ENCODE measurements around the gene CHIT1.

CHIT1 gene

DNA sequence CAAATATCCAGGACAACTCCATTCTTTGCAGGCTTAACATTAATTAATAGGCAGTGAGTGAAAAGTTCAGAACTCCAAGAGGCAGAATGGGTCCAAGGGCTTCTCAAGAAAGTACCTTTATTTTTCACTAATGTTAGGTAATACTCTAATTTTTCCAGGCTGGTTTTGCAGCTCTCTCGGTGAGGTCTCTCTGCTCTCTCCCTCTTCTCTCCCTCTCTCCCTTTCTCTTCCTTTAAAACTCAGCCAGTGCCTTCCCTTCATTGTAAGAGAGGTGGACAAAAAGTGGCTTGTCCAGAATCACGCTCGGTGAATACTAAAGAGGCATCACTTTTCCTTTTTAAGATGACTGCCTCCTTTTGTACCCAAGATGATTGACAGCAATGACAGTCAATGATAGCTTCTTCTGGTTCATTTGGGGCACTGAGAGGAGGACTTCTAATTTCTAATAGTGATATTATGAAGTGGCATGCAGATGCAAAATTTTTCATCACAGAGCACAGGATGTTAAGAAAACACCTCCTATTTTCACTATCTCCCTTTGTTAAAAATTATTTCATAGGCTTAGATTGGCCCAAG is 41.7 kb downstream of the CHIT1 start:
- DNase-seq: no peak

DNA sequence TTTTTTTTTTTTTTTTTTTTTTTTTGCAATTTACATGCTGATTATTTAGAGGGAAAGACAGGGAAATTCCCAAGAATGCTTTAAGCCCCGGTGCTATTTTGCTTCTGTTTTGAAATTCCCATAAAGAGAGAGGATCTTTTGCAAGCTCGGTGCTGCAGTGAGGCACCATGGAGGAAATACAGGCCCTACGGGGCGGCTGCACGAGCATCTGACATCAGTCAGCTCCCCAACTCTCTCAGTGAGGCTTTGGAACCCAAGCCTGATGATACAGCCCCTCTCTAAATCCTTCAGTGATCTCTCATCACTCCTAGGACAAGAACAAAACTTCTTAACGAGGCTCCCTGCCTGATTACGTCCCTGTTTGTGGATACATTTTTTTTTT is 42.2 kb downstream of the CHIT1 start:
- DNase-seq: no peak

DNA sequence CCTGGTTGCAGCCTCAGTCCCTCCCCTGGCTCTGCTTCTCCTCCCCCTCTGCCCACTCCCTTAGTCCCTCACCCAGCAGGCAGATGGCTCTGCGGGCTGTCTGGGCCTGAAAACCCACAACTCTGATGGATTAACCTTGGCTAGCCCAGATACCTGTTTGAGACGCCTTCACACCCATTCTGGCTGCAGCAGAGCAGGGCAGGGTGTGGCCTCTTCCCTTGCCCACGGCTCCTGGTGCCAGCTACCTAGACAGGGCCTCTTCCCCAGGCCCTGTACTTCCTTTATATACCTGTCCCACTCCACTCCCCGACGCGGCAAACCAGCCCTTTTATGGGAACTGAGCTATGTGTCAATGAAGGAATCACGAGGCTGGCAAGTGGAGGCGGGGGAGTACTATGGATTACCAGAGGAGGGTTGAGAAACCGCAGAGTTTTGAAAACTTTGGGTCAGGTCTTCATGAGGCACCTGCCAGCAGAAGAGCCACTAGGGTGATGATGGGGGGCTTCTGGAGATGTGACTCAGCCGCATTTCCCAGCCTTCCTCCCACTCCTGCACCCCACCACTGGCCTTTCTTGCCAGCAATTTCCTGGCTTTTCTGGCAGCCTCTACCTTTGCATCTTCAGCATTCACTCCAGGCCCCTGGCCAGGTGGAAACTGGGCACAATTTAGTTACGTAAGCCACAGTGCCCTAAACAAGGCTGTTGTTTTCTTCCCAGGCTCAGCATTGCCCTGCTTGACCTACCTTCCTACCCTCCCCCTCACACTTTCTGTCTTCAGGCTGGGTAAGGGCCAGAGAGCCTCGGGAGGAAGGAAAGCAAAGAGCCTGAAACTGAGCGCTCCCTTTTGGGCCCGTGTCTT is 42.8 kb downstream of the CHIT1 start, which contains the start of gene CHI3L1:
Gene CHI3L1 (minus strand): TSS at position 259 of the 858 bp plus-strand sequence. CDS start 81 bp downstream, at position 178.
- DNase-seq: peak; percentile 44

DNA sequence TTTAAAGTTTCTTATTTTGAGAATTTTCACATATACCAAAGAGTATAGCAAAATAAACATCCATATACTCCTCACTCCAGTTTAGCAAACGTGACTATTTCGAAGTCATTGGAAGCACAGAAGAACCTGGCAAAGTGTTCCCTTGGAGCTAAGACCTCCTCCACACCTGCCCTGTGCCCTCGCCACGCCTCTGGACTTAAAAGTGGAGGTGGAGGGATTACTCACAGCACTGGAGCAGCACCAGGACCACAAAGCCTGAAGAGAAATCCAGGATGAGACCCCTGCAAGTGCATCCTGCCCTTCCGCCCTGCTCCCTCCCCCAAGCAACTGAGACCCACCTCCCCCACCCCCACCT is 43.4 kb downstream of the CHIT1 start:
- DNase-seq: no peak

DNA sequence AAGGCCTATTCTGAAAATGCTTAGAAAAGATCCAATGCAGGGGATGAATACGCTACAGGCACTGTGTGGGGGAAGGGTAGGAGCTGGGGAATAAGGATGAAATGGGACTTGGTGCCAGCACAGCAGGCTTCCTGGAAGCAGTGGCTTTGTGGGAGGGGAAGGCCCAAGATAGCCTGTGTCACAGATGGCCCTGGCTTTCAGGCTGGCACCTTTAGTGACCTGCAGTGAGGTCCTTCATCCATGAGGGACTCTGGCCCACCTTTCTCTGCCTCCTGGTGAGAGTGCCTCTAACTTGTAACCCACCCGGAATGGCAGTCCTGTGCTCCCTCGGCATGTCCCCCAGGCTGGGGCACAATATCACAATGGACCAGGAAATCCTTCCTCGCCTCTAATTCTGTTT is 43.9 kb downstream of the CHIT1 start:
- DNase-seq: no peak

DNA sequence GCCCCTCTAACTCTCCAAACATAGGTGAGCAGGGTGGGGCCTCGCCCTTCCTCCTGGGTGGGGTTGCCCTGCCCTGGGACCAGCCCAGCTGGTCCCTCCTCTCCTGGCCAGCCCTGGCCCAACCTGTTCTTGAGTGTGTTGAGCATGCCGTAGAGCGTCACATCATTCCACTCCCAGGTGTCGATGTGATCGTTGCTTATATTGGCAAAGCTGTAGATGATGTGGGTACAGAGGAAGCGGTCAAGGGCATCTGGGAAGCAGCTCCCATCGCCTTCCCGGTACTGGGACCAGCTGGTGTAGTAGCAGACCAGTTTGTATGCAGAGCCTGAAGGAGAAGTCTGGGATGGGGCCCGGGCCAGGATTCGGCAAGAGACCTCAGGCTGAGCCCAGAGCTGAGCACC is 44.4 kb downstream of the CHIT1 start:
- DNase-seq: no peak

DNA sequence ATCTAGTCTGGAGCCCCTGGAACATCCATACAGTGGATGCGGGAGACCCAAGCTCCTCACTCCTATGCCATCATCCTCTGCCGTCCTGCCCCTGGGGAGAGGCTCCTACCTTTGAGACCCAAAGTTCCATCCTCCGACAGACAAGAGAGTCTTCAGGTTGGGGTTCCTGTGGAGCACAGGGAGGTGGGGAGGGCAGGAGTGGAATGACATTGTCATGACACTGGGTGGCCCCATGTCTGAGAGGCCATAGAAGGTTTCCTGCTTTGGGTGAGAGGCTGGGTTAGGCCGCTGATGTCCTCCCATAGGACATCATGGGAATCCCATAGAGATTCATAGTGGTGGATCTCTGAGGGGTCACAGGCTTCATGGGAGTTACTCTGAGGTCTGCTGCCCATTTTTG is 45.0 kb downstream of the CHIT1 start:
- no peak for DNase-seq

DNA sequence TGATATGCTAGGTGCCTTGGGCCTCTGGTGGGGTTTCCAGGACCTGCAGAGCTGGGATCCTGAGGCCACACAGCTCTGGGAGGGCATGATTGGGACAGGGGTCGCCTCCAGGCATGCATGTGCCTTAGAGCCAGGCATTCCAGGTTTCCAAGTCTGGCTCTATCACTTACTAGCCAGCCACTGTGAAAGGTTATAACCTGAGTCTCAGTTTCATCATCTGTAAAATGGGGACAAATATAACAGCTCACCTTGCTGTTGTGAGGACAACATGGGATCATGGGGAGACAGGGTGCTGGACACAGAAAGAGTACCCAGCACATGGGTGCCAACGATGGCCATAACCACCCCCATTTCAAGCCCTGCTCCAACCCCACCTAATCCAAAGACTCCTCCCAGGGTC is 45.6 kb downstream of the CHIT1 start:
- DNase-seq: no peak

DNA sequence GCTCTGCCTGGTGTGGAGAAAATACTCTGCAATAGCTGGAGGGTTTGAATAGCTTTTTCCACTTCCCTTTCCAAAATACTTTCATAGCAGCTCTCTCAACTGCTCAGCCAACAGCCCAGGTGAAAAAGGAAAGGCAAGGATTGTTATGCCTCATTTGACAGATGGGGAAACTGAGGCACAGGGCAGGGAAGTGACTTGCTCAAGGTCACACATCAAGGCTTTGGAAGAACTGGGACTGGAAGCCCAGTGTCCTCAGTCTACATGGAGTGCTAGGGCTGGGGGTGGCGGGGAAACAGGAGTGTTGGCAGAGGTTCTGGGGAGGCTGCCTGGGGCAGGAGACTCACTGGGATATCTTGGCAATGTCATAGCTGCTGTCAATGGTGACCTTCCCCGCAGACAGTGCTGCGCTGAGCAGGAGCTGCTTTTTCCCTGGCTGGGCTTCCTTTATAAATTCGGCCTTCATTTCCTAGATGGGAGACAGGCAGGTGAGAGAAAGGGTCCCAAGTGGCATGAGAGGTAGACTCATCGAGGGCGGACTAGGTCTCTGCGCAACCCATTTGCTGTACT is 47.0 kb downstream of the CHIT1 start:
- DNase-seq: no peak

DNA sequence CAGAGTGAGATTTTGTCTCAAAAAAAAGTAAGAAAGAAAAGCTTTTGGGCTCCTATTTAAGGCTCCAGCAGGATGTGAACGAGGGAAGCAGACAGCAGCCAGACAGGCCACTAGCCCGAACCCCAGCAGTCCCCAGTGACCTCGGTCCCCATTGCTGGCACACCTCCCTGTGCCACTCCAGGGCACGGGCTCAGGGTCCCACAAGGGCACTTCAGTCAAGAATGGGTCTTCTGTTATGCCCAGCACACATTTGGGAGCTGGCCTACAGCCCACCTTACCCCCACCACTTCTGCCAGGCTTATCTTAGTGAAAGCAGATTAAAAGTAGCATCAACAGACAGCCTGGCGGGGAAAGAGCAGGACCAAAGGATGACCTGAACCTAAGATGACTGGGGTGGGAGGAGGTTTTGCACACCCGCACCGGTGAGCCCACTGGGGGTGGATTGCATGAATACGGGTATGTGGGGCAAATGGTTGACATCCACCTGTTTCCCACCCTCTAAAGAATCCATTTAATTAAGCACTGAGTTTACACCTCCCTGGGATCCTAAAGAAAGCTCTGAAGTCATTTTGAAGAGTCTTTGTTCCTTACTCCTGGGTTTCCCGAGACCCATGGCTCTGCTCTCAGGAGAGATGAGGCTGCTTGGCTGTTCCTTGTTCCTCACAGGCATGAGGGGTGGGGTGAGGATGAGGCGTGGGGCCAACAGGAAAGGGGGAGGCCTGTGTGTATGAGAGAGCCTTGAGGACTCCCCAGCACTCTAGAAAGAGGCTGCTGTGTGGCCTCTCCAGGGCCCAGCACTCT is 47.7 kb downstream of the CHIT1 start:
- DNase-seq: no peak

DNA sequence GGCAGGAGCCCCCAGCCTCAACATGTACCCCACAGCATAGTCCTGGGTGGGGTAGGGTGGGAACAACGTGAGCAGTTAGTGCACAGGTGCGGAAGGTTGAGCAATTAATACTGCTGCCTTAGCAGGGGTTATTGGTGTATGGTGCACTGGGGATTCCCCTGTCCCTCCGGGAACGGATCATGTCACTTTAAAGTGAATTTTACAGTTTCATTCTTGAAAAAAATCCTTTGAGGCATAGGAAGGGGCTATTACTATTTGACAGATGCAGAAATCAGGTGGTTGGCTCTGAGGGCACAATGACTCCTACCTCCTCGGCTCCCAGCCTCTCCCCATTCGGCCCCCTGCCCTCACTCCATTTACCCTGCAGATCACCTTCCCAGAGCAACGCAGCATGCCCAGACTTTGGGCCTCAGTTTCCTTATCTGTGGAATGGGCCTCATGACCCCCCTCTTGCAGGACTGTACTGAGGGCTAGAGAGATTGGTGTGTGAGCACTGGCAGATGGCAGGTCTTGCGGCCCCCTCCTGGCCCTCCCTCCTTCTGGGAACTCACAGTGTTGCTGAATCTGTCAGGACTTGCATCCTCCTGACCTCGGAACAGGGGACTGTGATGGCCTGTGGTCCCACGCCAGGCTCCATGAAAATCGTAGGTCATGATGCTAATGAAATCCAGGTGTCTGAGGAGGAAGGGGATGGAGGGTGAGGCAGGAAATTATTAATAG is 48.7 kb downstream of the CHIT1 start:
- DNase-seq: no peak

DNA sequence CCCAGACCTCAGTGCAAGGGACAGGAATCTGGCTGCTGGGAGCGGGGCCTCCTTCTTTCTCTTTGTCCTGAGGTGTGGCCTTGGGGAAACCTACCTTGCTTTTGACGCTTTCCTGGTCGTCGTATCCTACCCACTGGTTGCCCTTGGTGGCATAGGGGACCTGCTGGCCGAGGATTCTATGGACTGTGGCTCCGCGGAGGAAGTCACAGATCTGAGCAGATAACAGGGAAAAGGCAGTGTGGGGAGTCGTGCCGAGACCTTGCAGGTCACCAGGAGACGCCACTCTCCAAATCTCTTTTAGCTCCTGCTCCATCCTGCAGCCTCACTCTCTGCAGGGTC is 49.8 kb downstream of the CHIT1 start:
- no peak for DNase-seq

DNA sequence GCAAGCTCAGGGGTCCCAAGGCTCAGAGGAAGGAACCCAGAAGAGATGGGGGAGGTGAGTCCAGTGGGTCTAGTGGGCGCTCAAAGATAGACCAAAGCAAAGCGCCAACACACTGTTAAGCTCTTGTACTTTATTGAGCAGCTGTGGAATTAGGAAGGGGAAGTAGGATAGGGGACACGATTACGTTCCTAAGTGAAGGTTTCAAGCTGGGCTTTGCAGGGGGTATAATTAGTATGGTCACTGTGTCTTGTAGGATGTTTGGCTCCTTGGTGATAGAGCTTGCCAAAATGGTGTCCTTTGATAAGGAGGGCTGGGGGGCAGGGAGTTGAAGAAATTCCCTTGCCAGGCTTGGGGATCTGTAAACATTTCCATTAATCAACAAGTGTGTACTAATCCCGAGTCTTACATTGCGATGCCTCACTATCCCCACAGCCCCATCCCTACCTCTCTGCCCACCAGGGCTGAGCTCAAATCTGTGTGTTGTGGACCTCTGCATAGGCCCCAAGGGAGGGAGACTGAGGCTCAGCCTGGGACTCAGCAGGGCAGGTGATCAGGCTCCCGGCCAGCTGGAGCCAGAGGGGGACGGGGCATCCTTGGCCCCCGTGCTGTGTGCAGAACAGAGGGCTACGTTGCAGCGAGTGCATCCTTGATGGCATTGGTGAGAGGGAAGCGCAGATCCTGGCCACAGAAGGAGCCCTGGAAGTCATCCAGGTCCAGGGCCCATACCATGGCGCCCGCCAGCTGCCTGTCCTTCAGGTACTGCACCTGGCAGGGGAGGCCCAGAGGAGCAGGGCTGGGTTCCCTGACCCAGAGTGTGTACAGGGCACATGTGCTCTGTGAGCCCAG is 50.4 kb downstream of the CHIT1 start:
- no peak for DNase-seq

DNA sequence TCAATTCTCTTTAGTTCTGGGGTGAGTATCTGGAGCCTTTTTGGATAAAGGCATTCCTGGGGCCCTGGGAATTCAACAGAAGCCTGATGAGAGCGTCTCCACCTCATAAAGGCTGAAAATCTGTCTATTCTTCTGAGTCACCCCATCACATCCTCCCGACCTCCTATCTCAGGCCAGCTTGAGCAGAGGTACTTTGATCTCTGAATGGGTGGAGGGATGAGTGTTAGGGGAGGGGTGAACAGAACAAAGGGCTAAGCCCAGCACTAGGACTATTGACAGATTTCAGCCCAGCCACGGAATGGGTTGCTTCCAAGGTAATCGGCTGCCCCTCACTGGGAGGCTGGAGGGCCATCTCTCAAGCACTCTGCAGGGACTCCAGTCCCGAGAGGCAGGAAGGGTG is 51.4 kb downstream of the CHIT1 start:
- DNase-seq: no peak

DNA sequence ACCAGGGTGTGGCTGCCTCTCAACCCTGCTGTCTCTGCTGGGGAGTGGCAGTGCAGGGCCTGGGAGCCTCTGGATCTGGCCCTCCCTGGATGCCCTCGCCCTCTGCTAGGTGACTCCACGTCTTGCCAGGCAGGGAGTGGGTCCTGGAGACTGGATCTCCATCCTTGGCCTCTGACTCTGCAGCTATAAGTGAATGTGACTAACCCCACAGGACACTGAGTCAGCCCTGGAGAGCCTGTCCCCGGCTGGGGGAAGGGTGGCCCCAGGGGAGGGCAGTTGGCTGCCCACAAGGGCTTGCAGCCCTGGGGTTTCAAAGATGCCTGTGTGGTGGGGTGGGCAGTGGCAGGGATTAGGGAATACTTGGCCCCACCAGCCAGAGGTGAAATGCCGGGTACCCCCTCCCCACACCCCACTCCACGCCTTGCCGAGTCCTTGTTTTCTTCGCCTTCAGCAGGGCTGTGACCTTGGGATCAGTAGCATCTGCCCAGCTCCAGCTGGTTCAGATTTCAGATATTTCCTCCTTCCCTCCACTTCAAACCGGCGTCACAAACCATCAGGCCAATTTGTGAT is 51.9 kb downstream of the CHIT1 start:
- no peak for DNase-seq

DNA sequence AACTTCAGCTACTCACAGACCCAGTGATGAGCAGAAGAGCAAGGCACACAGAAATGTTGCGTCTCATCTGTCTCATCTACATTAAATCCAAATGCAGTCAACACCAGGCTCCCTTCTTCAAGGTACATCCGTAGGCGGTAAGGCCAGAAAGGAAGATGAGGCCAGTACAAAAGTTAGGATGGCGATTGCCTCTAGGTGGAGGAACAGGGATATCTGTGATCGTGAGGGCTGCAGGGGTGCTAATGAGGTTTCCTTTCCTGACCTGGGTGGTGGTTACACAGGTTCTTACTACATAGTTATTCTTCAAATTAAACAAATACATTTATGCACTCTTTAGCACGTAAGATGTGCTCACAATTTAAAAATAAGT is 52.5 kb downstream of the CHIT1 start:
- DNase-seq: no peak

DNA sequence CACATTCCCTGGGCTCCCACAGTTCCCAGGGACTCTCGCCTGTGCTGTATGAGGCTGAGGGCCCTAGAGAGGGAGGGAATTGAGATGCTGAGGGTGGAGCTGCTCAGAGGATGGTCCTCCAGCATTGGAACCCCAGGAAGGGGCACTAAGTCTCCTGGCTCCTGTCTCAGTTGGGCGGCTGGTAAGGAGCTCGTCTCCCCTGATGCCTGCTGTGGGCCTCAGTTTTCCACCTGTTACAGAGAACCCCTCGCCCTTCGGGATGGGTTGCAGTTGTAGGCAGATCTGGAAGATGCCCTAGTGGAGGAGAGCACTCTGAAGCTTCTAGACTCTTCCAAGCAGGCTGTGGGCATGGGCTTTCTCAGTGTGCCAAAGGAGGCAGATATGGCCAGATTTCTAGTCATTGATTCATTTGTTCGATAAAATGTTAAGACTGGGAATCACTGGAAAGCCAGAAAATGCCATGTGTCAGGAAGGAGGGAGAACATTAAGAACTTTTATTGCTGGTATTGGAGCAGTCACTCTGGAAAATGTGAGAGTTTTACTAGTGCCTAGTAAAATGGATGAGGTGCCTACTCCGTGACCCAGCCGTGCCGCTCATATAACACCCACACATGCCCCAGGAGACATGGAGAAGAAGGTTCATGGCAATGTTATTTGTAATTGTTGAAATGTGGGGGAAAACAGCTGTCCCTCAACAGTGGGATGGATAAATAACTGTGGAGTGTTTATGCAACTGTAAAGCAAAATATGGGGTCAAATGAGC is 53.0 kb downstream of the CHIT1 start:
- no peak for DNase-seq

DNA sequence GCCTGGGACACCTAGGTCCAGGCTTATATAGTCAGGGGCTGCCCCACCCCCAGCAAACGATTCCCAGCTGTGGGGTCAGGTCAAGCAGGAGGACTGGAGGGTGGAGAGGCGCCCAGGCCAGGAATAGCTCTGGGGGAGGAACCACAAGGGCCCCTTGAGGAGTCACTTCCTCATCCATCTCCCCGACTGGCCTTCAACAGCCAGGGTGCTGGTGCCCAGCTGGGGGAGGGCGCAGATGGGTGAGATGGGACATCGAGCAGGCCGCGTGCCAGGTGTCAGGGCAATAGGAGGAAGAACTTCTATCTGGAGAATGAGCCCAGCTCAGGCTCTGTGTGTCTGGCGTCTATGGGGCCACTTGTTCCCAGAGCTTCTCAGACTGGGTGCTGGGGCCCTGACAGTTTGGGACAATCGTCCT is 53.6 kb downstream of the CHIT1 start:
- no peak for DNase-seq

DNA sequence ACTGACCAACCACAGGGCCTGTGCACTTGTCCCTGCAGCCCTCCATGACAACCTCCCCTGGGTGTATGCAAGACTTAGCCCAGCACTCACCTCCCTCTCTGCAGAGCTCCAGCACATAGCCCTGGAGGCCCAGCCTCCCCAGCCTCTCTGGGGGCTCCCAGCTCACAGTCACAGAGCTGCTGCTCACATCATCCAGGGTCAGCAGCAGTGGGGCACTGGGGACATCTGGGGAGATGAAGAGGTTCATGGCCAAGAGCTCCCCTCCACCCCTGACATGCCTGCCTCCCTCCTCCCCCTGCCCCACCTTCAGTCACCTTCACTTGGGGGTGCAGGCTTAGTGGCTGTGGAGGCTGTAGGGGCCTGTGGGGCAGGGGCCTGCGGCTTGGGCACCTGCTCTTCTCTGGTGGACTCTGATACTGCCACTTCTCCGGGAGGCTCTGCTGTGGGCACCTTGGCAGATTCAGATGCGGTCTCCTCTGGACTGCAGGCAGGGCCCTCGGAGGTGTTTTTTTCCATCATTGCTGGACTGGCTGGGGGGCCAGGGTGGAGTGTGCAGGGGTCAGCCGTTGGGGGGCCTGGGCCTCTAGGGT is 54.1 kb downstream of the CHIT1 start, which contains the start of gene MYBPH:
Gene MYBPH (minus strand): TSS at position 590 of the 590 bp plus-strand sequence. CDS start 71 bp downstream, at position 519.
- DNase-seq: no peak

Data from right kidney (tissue), 1 donor.